ENCODE data around the gene RASA2.

DNA sequence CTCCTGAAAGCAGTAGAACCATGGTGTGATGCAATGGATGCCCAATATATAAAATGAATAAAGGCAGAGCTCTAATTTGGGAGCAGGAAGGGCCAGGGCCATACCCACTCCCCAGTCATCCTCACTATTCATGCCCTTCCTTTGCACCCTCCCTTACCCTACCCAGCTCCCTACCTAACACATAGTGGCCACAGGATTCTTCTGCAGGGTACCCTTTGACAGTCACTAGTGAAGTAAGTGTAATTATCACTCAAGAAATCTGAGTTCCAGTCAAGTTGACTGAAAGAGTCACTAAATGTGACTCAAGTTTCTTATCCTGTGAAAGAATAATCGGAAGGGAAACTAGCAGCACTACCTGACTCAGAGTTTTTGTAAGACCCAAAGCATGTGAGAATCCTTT lies 69.2 kb downstream of the RASA2 start:
- TF ChIP-seq, protein P1, sequence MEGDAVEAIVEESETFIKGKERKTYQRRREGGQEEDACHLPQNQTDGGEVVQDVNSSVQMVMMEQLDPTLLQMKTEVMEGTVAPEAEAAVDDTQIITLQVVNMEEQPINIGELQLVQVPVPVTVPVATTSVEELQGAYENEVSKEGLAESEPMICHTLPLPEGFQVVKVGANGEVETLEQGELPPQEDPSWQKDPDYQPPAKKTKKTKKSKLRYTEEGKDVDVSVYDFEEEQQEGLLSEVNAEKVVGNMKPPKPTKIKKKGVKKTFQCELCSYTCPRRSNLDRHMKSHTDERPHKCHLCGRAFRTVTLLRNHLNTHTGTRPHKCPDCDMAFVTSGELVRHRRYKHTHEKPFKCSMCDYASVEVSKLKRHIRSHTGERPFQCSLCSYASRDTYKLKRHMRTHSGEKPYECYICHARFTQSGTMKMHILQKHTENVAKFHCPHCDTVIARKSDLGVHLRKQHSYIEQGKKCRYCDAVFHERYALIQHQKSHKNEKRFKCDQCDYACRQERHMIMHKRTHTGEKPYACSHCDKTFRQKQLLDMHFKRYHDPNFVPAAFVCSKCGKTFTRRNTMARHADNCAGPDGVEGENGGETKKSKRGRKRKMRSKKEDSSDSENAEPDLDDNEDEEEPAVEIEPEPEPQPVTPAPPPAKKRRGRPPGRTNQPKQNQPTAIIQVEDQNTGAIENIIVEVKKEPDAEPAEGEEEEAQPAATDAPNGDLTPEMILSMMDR (IDR thresholded peaks at IDR 0.05), result no peak
- no peak for TF ChIP-seq POLR2A (IDR thresholded peaks at IDR 0.05)
